ENCODE data around the gene VWF. TPM values are rescaled to one million over a fixed set of nuclear protein-coding genes. Genes with fewer than 3 reads are reported as not detected.

VWF gene
- total and polyA plus RNA-seq, 2 of the 13 experiments (the other 11 are each of a cell fraction or from before 2014, with no cell fraction given) = 0.20 to 0.25 TPM

- TF ChIP-seq ZSCAN21 (CRISPR knock-in tag; IDR thresholded peaks at IDR 0.05; ENCODE audit: borderline replicate concordance) (no peak; the same call in 1 of the 2 replicates), TIGD3 (CRISPR knock-in tag; IDR thresholded peaks at IDR 0.05; ENCODE audit: borderline replicate concordance) (no peak), ZBTB38 (CRISPR knock-in tag; IDR thresholded peaks at IDR 0.05) (peak; percentile 57), SMC3 (IDR thresholded peaks at IDR 0.05; ENCODE audit: low read length) (peak; percentile 45; the same call in 1 of the 2 replicates), ZNF720 (CRISPR knock-in tag; IDR thresholded peaks at IDR 0.05) (no peak), ZFYVE20 (CRISPR knock-in tag; IDR thresholded peaks at IDR 0.05; ENCODE audit: borderline replicate concordance, low read depth) (no peak), ZBTB7A (CRISPR knock-in tag; IDR thresholded peaks at IDR 0.05) (0 out of 2 replicates have a peak, but pooled peaks have one; percentile 25), STAG1 (CRISPR knock-in tag; IDR thresholded peaks at IDR 0.05) (peak; percentile 49), TP53 (CRISPR knock-in tag; conservative IDR thresholded peaks at IDR 0.05) (no peak), ZNF883 (CRISPR knock-in tag; IDR thresholded peaks at IDR 0.05; ENCODE audit: not compliant biosample characterization) (no peak), ZNF775 (CRISPR knock-in tag; IDR thresholded peaks at IDR 0.05; ENCODE audit: borderline replicate concordance) (no peak), PHF21A (CRISPR knock-in tag; IDR thresholded peaks at IDR 0.05) (no peak), ZFP1 (CRISPR knock-in tag; IDR thresholded peaks at IDR 0.05) (no peak), REXO4 (CRISPR knock-in tag; IDR thresholded peaks at IDR 0.05; ENCODE audit: borderline replicate concordance) (no peak), ZNF496 (CRISPR knock-in tag; IDR thresholded peaks at IDR 0.05; ENCODE audit: insufficient replicate concordance) (no peak), PAF1 (CRISPR knock-in tag; IDR thresholded peaks at IDR 0.05) (no peak), NBN (conservative IDR thresholded peaks at IDR 0.05) (no peak), XRCC5 (optimal IDR thresholded peaks at IDR 0.05; ENCODE audit: low read length) (no peak), CC2D1A (CRISPR knock-in tag; IDR thresholded peaks at IDR 0.05) (no peak), ZNF441 (CRISPR knock-in tag; IDR thresholded peaks at IDR 0.05; ENCODE audit: borderline replicate concordance) (no peak)
- TF ChIP-seq, protein P1, sequence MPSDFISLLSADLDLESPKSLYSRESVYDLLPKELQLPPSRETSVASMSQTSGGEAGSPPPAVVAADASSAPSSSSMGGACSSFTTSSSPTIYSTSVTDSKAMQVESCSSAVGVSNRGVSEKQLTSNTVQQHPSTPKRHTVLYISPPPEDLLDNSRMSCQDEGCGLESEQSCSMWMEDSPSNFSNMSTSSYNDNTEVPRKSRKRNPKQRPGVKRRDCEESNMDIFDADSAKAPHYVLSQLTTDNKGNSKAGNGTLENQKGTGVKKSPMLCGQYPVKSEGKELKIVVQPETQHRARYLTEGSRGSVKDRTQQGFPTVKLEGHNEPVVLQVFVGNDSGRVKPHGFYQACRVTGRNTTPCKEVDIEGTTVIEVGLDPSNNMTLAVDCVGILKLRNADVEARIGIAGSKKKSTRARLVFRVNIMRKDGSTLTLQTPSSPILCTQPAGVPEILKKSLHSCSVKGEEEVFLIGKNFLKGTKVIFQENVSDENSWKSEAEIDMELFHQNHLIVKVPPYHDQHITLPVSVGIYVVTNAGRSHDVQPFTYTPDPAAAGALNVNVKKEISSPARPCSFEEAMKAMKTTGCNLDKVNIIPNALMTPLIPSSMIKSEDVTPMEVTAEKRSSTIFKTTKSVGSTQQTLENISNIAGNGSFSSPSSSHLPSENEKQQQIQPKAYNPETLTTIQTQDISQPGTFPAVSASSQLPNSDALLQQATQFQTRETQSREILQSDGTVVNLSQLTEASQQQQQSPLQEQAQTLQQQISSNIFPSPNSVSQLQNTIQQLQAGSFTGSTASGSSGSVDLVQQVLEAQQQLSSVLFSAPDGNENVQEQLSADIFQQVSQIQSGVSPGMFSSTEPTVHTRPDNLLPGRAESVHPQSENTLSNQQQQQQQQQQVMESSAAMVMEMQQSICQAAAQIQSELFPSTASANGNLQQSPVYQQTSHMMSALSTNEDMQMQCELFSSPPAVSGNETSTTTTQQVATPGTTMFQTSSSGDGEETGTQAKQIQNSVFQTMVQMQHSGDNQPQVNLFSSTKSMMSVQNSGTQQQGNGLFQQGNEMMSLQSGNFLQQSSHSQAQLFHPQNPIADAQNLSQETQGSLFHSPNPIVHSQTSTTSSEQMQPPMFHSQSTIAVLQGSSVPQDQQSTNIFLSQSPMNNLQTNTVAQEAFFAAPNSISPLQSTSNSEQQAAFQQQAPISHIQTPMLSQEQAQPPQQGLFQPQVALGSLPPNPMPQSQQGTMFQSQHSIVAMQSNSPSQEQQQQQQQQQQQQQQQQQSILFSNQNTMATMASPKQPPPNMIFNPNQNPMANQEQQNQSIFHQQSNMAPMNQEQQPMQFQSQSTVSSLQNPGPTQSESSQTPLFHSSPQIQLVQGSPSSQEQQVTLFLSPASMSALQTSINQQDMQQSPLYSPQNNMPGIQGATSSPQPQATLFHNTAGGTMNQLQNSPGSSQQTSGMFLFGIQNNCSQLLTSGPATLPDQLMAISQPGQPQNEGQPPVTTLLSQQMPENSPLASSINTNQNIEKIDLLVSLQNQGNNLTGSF (CRISPR knock-in tag; IDR thresholded peaks at IDR 0.05) = no peak
- TF ChIP-seq, protein P2, sequence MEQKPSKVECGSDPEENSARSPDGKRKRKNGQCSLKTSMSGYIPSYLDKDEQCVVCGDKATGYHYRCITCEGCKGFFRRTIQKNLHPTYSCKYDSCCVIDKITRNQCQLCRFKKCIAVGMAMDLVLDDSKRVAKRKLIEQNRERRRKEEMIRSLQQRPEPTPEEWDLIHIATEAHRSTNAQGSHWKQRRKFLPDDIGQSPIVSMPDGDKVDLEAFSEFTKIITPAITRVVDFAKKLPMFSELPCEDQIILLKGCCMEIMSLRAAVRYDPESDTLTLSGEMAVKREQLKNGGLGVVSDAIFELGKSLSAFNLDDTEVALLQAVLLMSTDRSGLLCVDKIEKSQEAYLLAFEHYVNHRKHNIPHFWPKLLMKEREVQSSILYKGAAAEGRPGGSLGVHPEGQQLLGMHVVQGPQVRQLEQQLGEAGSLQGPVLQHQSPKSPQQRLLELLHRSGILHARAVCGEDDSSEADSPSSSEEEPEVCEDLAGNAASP (CRISPR knock-in tag; IDR thresholded peaks at IDR 0.05; ENCODE audit: borderline replicate concordance) = no peak
Measured at GRCh38 chr12:6056406-6057240, 67.8 kb downstream of the VWF start (continued).

All from HepG2 (cell line).